HS-27A (cell line): ENCODE measurements around the gene AXL.
"Not testable (repeated sequence)": the region's sequence is repeated elsewhere in the genome, so short reads cannot be mapped to it uniquely, and the experiment has no call there.

Experiments used
- DNase-seq: peaks from one replicate; pipeline ENCODE4 v3.0.0-alpha.2; 2012; ENCODE audit warnings: low read depth, missing footprints

The AXL gene

GRCh38 chr19:41276231-41276630 lies 57.2 kb downstream of the AXL start:
- DNase-seq: no peak

- no peak for DNase-seq
Measured at GRCh38 chr19:41278478-41278877, 59.5 kb downstream of the AXL start.

DNA sequence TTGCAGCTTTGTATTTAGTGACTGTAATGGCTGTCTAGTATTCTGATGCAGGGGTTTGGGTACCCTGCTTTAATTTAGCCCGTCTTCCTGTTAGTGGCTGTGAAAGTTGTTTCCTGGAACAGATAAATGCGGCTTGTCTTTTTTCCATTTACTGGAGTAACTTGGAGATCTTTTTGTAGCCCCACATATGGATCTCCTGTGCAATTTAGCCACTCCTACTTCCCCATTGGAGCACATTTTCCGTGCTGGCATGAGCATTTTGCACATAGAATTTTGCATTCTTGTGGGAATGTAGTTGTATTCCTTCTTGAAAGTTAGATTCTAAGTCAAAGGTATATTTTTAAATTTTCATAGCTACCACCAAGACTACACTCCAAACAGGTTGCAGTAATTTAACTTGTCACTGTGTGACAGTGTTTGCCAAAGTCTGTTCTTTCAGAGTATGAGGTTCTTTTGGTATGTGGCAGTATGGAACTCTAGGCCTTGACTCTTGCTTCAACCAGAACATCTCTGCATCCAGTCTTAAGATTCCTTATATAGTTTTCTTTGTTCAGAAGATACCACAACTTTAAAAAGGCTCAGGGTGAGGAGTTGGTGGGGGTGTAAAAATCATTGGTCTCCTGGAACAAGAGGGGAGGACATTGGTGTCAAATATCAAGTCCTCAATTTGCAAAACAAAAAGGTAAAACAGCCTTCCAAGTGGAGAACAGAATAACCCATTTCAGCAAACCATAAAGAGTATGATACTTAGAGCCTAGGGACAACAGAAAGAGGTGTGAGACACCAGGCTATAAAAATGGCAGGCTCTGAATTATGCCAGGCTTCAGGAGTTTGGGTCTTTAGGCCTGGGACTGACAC lies 69.9 kb downstream of the AXL start:
- DNase-seq: no peak

- DNase-seq: not testable (repeated sequence)
Measured at GRCh38 chr19:41289814-41290213, 70.8 kb downstream of the AXL start.

DNA sequence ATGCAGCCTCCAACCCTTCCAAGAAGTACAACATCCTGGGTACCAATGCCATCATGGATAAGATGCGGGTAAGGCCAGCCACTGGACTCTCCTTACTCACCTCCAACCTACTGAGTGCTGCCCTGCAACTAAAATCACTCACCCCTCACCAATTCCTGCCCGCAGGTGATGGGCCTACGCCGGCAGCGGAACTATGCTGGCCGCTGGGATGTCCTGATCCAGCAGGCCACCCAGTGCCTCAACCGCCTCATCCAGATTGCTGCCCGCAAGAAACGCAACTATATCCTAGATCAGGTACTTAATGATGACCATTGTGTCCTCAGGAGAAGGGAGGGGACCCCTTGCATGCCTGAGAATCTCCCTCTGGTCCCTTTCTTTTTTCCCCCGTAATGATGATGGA lies 75.4 kb downstream of the AXL start:
- DNase-seq: no peak

DNA sequence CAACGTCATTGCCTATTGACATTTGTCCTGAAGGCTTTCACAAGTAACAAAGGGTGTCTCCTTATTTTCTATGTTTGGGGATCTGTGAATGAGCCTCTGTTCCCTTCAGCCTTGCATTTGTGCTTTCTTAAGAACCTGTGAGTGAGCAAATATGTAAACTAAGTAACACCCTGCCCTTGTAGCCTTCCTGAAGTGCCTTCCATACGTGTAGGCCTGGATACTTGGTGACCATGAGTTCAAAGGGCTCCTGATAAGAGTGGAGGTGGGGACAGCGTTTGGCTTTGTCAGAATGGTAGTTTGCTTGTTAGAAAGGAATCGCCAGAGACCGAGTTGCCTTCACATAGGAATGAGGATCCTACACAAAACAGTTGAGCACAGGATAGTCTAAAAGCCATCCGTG lies 76.5 kb downstream of the AXL start:
- no peak for DNase-seq

DNA sequence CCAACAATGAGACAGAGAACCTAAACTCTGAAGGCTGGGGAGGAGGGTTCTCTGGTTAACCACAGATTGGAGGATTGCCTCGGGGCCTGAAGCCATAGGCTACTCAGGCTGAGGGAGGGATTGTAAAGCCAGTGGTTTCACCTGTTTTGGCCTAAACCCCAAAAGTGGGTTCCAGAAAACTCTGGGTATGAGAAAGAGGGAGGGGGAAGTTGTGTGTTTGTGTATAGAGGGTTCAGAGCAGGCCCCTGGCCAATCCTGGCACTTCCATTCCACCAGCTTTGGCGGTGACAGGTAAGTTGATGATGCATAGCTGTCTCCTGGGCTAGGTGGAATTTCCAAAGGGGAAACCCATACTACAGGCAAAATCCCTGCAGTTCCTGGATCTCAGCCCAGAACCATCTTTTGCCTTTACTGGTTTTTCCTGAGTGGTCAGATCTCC lies 77.4 kb downstream of the AXL start:
- DNase-seq: no peak

- no peak for DNase-seq
Measured at GRCh38 chr19:41297628-41298347, 78.8 kb downstream of the AXL start.

- no peak for DNase-seq
Measured at GRCh38 chr19:41298348-41298964, 79.4 kb downstream of the AXL start.

DNA sequence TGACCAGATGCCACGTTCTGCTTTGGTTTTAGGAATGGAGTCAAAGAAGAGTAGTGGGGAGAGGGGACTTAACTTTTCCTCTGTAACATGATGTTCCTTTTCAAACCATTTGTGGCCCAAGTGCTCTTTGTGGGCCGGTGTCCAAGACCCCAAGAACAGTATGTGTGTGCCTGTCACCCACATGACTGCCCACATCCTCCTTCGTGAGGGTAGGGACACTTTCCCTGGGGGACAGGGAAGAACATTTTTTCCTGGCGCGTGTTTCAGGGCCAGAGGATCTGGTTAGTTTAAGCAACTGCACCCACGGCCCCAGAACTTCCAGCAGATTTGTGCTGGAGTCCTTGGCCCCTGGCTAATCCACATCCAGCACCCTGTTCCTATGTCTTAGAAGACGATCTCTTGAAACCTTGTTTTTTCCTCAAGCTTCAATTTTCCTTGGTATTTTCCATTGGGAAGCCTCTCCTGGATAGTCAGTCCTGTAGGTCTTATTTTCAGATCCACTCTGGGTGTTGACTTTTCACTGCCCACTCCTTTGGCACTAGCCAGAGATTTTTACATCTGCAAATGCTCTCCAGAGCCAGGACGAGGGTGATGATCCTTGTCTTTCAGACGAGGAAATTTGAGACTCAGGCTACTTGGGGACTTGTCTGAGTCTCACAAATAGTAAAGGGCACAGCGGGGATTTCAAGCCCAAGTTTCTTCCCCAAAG lies 80.2 kb downstream of the AXL start:
- no peak for DNase-seq

DNA sequence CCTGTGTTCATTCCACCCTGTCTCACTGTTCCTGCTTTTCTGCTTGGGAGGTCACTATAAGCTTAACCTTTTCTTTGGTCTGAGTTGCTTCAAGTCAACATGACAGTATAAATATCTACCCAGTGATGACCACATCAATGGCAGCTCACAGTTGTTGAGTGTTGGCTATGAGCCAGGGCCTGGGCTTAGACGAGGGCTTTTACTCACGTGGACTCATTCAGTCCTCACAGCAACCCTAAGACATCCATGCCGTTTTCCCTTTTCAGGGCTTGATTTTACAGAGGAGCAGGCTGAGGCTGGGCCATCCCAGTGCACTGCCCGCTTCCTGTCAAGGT lies 80.7 kb downstream of the AXL start:
- DNase-seq: no peak

- DNase-seq: no peak
Measured at GRCh38 chr19:41300555-41300954, 81.5 kb downstream of the AXL start.

GRCh38 chr19:41302624-41303351 lies 83.8 kb downstream of the AXL start:
- DNase-seq: no peak

DNA sequence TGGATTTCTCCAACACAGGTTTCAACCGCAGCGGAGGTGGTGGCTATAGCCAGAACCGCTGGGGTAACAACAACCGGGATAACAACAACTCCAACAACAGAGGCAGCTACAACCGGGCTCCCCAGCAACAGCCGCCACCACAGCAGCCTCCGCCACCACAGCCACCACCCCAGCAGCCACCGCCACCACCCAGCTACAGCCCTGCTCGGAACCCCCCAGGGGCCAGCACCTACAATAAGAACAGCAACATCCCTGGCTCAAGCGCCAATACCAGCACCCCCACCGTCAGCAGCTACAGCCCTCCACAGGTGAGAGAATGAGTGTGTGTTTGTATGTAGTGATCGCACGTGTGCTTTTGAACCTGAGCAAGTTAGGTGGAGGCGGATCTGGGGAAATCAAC lies 84.9 kb downstream of the AXL start:
- DNase-seq: no peak

DNA sequence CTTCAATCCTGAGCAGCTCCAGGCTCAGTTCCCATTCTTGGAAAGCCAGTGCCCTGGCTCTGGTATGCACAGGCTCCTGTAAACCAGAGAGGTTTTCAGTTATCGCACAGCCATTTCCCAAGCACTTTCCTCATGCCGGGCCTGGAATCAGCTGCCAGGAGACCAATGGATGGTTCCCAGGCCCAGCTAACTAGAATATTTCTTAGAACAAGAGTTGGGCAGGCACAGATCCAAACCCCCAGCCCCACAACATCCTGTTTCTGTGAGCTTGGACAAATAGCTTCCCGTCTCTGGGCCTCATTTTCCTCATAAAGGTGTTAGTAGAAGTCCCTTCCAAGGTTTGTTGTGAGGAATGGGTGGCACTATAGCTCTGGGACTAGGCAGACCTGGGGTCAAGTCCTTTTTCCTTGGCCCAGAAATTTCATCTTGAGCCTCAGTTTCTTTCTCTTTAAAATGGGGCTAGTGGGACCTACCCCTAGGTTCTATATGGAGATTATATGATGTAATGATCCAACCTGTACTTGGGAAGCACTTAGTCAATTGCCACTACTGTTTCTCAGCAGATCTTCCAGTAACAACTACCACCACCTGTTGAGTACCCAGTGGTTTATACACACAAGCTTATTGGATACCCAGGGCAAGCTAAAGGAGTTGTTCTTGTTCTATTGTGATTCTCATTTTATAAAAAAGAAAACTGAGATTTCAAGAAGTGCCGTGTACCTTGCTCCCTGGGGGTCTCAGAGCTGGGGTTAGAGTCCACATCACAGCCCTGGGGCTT lies 85.9 kb downstream of the AXL start:
- no peak for DNase-seq

DNA sequence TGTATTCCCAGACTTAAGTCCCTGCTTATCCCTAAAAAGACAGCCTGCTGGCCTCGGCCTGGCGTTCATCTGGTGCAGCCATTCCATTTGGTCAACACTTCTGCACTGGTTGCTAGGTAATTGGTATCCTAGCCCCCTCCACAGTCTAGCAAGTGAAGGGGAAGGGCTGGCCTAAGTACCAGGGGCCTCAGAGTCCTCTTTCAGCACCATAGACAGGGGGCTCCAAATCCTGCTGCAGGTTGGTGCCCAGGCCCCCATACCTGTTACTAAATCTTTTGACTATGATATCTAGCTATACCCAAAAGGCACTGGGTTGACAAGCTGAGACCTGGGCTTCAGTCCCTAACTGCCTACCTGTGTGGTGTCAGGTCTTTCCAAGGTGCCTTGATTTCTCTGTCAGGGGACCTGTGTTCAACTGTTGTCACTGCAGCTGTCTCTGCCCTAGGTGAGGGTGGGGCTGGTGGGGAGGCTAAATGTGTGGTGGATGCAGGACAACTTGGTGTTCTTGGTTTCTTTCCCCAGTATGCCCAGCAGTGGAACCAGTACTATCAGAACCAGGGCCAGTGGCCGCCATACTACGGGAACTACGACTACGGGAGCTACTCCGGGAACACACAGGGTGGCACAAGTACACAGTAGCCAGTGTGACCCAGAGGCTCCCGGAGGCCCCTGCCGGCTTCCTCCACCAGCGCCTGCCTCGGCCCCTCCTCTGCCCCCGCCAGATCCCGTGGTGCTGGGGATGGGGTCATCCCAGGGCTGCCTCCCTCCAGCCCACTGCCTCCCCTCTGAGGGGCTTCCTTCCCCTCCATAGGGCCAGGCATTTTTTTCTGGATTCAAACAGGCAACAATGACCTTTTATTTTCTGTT lies 87.1 kb downstream of the AXL start:
- no peak for DNase-seq

DNA sequence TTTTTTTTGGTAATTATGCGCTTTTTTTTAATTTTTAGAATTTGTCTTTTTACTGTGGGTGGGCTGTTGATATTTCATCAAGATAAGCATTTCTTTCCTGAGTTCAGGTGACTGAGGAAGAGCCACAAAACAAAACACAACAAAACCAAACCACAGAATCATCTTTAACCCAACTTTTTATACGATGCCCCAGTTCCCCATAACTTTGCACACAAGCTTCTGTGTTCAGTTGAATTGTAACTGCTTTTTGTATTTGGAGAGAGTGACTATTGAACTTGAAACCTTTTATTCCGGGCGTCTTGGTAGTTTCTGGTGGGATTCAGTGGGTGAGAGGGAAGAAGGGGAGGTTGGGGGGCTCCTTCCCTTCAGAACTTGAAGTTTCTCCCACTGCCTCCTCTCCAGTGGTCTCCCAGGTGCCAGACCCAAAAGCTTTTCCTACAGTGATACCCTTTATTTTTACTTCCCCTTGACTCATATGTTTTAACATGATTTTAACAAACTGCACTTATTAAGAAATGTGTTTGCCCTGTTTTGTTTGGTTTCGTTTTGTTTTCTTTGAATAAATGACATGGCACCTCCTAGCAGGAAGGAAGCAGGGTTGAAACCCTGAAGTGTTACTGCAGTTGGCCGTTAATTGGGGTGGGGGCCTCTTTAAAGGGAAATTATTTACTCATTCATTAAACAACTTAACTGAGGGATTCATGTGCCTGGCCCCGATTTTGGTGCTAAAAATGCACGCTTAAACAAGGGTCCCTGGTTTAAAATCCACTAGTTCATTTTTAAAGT lies 88.3 kb downstream of the AXL start:
- no peak for DNase-seq

DNA sequence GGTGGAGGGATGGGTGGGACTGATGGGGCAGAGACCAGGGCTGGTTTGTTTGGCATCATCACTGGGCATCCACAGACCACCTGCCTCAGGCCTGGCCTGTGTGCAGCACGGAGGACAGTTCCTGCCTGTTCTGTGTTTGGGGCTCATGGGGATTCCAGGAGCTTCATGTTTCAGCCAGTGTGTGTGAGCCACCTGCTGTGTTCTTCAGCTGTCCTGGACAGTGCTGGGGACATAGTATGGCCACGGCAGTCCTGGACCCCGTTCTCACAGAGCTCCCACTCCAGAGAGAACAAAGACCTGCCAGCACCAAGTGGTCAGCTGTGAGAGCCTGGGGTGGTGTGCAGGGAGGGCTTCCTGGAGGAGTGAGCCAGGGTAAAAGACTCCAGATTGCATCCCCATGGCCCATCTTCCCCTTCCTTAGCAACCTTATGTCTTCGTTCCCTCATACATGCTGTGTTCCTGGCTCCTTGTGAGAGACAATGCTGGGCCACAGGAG lies 89.0 kb downstream of the AXL start:
- DNase-seq: no peak
